Esophagus muscularis mucosa (tissue), 4 donors: Measurements from ENCODE around the gene OR10G8. TPM values are rescaled to one million over a fixed set of nuclear protein-coding genes. Genes with fewer than 3 reads are reported as not detected.

Experiments
- DNase-seq: peaks from one replicate; pipeline ENCODE4 v3.0.0-alpha.2; 2017; ENCODE audit errors: extremely low spot score
- H3K27ac ChIP-seq, 4 donors: fragments of 200-600 bp; sonication (generic); replicated peaks in 1 of 4; 1 replicate in 3 of 4; 2 replicates in 1 of 4; pipeline ENCODE4 v1.5.1; 2016 to 2019; ENCODE audit warnings: mild to moderate bottlenecking in 1 of 4
- H3K27me3 ChIP-seq, 4 donors: fragments of 200-600 bp; sonication (generic); one replicate each; pipeline versions ENCODE4 v1.5.1 to v1.6.0; 2016 to 2019
- H3K36me3 ChIP-seq, 4 donors: fragments of 200-600 bp; sonication (generic); one replicate each; pipeline ENCODE4 v1.5.1; 2016 to 2019
- H3K4me1 ChIP-seq, 4 donors: fragments of 200-600 bp; sonication (generic); one replicate each; pipeline ENCODE4 v1.5.1; 2016 to 2019
- H3K4me3 ChIP-seq, 4 donors: fragments of 200-600 bp; sonication (generic); 1 replicate in 2 of 4; 2 replicates in 2 of 4; pipeline ENCODE4 v1.5.1; 2016 to 2019; ENCODE audit warnings: mild to moderate bottlenecking in 4 of 4, moderate library complexity in 1 of 4
- H3K9me3 ChIP-seq, 4 donors: fragments of 200-600 bp; sonication (generic); 1 replicate in 3 of 4; 2 replicates in 1 of 4; pipeline ENCODE4 v1.5.1; 2016 to 2019
- EP300 ChIP-seq: sonication (generic); formaldehyde crosslinking; IDR thresholded peaks from one replicate; pipeline ENCODE4 v1.6.1; 2017; ENCODE audit warnings: antibody characterized with exemption
- POLR2A ChIP-seq: fragments of 450-650 bp; IDR thresholded peaks from one replicate; pipeline ENCODE4 v1.6.1; 2017; ENCODE audit warnings: antibody characterized with exemption, moderate library complexity, mild to moderate bottlenecking, low read depth
- POLR2AphosphoS5 ChIP-seq, 2 donors: sonication (generic); formaldehyde crosslinking; IDR thresholded peaks; one replicate each; pipeline ENCODE4 v1.6.1; 2017; ENCODE audit warnings: antibody characterized with exemption in 2 of 2
- WGBS: methylation state at CpG from one replicate; pipeline ENCODE4 v1.1.5; 2018; 5-methylcytosine and 5-hydroxymethylcytosine counted together
- intact Hi-C: fragments of 100-400 bp; cut with DNase I; formaldehyde crosslinking; loops from one replicate; pipeline ENCODE4 v1.15.1; 2023
- total RNA-seq, 4 donors: library from RNA; depleted of rRNA; stranded (reverse); fragments of >200 nt; gene quantifications; one replicate each; pipeline versions ENCODE4 v1.1.0 to v1.2.1, GENCODE V29; 2016
- TF ChIP-seq, protein P1 (sequence below), 3 experiments: fragments of 200-600 bp in 2 of 3; fragments of 450-650 bp in 1 of 3; sonication (generic) in 2 of 3; IDR thresholded peaks; one replicate each; pipeline ENCODE4 v1.5.1; 2017 to 2019; ENCODE audit warnings: antibody characterized with exemption in 3 of 3, mild to moderate bottlenecking in 2 of 3, moderate library complexity in 1 of 3

Gene OR10G8
- total RNA-seq, 4 donors from 2014 or later, result not detected

DNA sequence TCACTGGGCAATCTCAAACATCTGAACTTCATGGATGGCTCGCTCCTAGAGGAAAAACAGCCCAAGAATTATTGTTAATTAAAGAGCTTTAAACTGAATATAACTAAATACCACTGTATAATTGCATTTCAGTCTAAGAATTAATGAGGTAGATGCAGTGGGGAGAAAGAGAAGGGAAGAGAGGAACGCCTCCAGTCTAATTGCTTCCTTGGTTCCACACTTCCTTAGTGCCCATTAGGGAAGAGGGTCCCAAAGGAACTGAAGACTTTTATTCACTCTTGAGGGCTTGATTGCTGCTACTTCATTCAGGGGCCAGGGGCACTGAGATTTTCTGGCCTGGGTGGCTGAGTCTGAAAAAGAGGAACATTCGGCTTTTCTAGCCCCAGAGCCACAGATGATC lies 26.4 kb downstream of the OR10G8 start:
- intact Hi-C loops, result no loop called here
- no peak overlapping the region for H3K4me3 ChIP-seq
- DNase-seq, result no peak
- no peaks in the 10 kb centered on the region for H3K36me3 ChIP-seq
- H3K9me3 ChIP-seq, result no peaks in the 10 kb centered on the region
- 83% methylated on average over 3 of the region's 3 CpGs for WGBS
- no peak overlapping the region for H3K27ac ChIP-seq
- H3K4me1 ChIP-seq, result no peaks in the 10 kb centered on the region
- TF ChIP-seq EP300, result no peak
- TF ChIP-seq POLR2AphosphoS5 (IDR thresholded peaks at IDR 0.05), result no peak
- no peaks in the 10 kb centered on the region for H3K27me3 ChIP-seq

DNA sequence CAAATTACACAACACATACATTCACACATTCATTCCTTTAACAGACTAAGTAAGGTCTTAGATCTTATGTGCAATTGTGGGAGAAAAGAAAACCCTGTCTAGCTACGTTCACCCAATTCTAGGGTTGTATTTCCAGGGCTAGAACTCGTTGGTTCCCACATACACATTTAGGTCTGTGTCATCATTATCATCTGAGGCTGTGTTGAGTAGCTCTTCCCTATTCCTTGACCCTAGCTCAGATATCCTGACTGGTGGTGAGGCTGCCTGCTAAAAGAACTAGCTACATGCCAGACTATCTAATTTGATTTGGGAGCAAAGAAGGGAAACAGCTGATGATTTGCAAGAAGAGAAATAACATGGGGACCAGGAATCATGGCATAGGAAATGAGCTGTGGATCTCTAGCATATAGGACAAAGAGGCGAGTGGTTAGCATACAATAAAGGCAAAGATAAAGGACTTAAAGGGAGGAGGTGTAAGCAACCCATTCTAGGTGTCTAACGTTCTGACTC lies 42.1 kb downstream of the OR10G8 start:
- TF ChIP-seq POLR2AphosphoS5 (IDR thresholded peaks at IDR 0.05) (no peak), EP300 (no peak), POLR2A (no peak)
- TF ChIP-seq, protein P1, sequence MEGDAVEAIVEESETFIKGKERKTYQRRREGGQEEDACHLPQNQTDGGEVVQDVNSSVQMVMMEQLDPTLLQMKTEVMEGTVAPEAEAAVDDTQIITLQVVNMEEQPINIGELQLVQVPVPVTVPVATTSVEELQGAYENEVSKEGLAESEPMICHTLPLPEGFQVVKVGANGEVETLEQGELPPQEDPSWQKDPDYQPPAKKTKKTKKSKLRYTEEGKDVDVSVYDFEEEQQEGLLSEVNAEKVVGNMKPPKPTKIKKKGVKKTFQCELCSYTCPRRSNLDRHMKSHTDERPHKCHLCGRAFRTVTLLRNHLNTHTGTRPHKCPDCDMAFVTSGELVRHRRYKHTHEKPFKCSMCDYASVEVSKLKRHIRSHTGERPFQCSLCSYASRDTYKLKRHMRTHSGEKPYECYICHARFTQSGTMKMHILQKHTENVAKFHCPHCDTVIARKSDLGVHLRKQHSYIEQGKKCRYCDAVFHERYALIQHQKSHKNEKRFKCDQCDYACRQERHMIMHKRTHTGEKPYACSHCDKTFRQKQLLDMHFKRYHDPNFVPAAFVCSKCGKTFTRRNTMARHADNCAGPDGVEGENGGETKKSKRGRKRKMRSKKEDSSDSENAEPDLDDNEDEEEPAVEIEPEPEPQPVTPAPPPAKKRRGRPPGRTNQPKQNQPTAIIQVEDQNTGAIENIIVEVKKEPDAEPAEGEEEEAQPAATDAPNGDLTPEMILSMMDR (IDR thresholded peaks at IDR 0.05), result no peak
- Histone ChIP-seq H3K27me3 (peaks cover 0 to 36% (median 0%) of the 10 kb centered on the region in 4 donors), H3K27ac (no peak overlapping the region), H3K4me1 (peaks cover 0 to 15% (median 8%) of the 10 kb centered on the region in 4 donors), H3K36me3 (no peaks in the 10 kb centered on the region), H3K4me3 (no peak overlapping the region), H3K9me3 (no peaks in the 10 kb centered on the region)
- intact Hi-C loops, result no loop called here
- 61% methylated on average over 4 of the region's 4 CpGs for WGBS
- DNase-seq, result no peak

DNA sequence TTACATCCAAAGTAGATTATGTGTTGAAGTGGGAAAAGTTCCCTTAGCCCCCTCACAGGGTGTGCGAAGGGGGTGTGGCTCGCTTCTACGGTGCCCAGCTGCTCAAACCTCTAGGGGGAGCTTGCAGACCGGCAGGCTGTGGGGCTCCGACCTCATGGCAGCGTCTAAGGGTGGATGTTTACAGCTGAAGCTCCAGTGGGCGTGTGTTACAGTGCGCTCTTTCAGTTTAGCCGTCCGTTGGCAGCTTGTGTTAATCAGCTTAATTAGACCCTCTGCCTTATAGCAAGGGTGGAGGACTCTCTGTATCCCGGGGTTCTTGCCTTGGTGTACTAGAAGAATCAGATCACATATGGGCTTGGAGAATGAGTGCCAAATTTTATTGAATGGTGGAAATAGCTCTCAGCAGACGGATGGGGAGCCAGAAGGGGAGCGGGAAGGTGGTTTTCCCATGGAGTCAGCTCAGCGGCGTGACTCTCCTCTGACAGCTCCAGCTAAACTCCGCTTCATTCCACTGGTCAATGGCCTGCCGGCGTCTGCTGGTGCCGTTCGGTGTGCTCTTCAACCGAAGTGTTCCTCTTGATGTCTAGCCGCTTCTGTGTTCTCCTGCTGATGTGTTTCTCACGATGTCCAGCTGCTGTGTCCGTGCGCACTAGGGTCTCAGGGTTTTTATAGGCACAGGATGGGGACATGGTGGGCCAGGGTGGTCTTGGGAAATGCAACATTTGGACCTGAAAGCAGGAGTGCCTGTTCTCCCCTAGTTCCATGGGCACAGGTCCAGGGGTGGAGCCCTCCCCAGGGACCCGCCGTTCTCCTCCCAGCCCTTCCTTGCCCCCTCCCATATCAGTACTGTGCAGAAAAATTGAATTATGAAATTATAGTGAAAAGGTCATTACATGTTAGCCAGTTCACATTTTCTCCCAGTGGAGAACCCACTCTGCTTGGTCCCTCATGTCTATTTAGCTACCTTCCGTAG lies 43.1 kb downstream of the OR10G8 start:
- TF ChIP-seq POLR2A, result no peak
- TF ChIP-seq EP300, result no peak
- TF ChIP-seq POLR2AphosphoS5 (IDR thresholded peaks at IDR 0.05), result no peak
- TF ChIP-seq, protein P1 (IDR thresholded peaks at IDR 0.05), result peak in 2 of 3 experiments; percentile 12 to 37
- H3K4me1 ChIP-seq, result peaks cover 0 to 15% (median 8%) of the 10 kb centered on the region in 4 donors
- intact Hi-C loops, result loop anchor here (10.0 kb wide), 1 partner anchor 515 kb away; no protein-coding TSS in a partner anchor
- H3K27me3 ChIP-seq, result peaks cover 0 to 36% (median 0%) of the 10 kb centered on the region in 4 donors
- H3K27ac ChIP-seq, result no peak overlapping the region
- DNase-seq, result no peak
- H3K9me3 ChIP-seq, result no peaks in the 10 kb centered on the region
- H3K4me3 ChIP-seq, result peak overlapping the region in 3 of 4 donors; percentile 28 to 34 (median 28)
- 42% methylated on average over 28 of the region's 28 CpGs for WGBS
- no peaks in the 10 kb centered on the region for H3K36me3 ChIP-seq

DNA sequence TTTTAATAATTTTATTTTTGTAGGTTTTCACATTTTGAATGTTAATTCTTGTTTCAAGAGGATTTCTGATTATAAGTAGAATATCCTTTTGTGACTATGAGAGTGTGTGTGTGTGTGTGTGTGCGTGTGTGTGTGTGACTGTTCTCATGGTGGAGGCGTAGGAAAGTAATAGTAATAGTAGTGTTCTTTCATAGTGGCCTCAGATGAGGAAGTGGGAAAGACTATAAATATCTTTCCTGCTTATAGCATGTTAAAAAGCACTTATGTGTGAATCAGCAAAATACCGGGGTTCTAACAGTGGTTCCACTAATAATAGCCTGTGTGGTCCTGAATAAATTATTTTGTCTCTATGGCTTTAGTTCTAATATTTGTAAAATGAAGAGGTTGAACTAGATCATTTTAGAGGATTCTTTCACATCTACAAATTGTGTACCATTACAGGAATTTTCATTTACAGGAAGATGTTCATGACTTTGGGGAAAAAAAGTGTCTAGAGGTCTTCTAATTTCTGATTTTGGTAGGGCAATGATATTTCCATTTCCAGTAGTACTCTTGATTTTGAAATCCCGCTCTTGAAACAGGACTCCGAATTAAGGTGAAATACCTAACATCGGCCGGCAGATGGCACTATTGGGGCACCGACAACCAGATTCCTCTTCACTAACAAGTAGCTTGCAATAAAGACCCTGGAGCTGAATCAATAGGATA lies 44.5 kb downstream of the OR10G8 start:
- H3K9me3 ChIP-seq, result no peaks in the 10 kb centered on the region
- TF ChIP-seq EP300 (no peak), POLR2A (no peak)
- TF ChIP-seq, protein P1 (IDR thresholded peaks at IDR 0.05), result peak; percentile 64 to 76 (median 75)
- 2% methylated on average over 8 of the region's 8 CpGs for WGBS
- intact Hi-C loops, result loop anchor here (10.0 kb wide), 1 partner anchor 514 kb away; no protein-coding TSS in a partner anchor
- no peak for DNase-seq
- H3K4me3 ChIP-seq, result no peak overlapping the region
- H3K4me1 ChIP-seq, result peaks cover 4 to 20% (median 13%) of the 10 kb centered on the region in 4 donors
- H3K27ac ChIP-seq, result no peak overlapping the region
- no peaks in the 10 kb centered on the region for H3K36me3 ChIP-seq
- H3K27me3 ChIP-seq, result peaks cover 0 to 48% (median 4%) of the 10 kb centered on the region in 4 donors

DNA sequence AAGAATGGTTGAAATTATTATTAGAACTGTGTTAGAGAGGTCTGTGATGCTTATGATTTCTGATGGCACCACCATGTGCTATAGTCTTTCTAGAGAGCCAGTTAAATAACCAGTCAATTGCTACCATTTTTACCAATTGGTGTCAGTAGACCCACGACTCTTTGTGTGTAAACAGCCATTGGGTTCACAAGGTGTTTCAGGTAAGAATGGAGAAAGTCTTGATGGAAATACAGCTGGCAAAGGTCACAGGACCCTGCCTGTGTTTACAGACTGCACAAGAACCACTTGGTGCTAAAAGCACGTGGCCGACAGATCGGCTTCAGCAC lies 45.0 kb downstream of the OR10G8 start:
- no peak for DNase-seq
- Histone ChIP-seq H3K27ac (no peak overlapping the region), H3K27me3 (peaks cover 0 to 48% (median 6%) of the 10 kb centered on the region in 4 donors), H3K9me3 (no peaks in the 10 kb centered on the region), H3K36me3 (no peaks in the 10 kb centered on the region), H3K4me1 (peaks cover 7 to 24% (median 19%) of the 10 kb centered on the region in 4 donors), H3K4me3 (no peak overlapping the region)
- WGBS, result 54% methylated on average over 4 of the region's 4 CpGs
- TF ChIP-seq, protein P1 (IDR thresholded peaks at IDR 0.05), result no peak
- no peak for TF ChIP-seq POLR2A
- TF ChIP-seq POLR2AphosphoS5 (IDR thresholded peaks at IDR 0.05), result no peak
- TF ChIP-seq EP300, result no peak
- intact Hi-C loops, result loop anchor here (10.0 kb wide), 1 partner anchor 513 kb away; no protein-coding TSS in a partner anchor
